IPS-11a (cell line): ENCODE data around the gene LIPN.
"Not testable (repeated sequence)": the region's sequence is repeated elsewhere in the genome, so short reads cannot be mapped to it uniquely, and the experiment has no call there.

Experiments used
- H3K4me3 ChIP-seq: one replicate; pipeline ENCODE4 v1.5.1; 2013; ENCODE audit warnings: low read depth, low read length, control low read depth

The LIPN gene

GRCh38 chr10:88759366-88760101 lies at the start of gene LIPN:
Gene LIPN, plus strand, starts transcription at chr10:88760020. Its CDS starts 1,386 bp downstream, at chr10:88761406.
- no peak within 1 kb of the TSS for H3K4me3 ChIP-seq

GRCh38 chr10:88715517-88715916 lies 44.3 kb upstream of the LIPN start:
- no peak overlapping the region for H3K4me3 ChIP-seq

DNA sequence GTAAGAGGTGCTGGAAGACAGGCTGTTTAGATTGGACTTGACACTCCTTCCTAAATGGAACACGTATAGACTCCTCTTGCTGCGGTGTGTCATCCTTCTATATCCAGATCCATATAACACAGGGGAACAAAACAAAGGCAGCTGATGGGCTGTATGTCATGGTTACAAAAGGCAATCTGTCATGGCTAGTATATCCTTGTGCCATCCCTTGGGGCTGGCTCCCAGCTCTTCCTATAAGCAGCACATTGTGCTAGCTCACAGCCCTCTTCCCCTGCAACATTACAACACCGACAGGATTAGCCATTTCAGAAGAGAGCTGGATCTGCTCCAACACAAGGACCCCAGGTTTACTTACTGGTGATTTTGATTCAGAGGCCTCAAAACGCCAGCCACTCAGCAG lies 38.4 kb upstream of the LIPN start:
- no peak overlapping the region for H3K4me3 ChIP-seq

GRCh38 chr10:88725798-88726197 lies 34.0 kb upstream of the LIPN start:
- H3K4me3 ChIP-seq: no peak overlapping the region

DNA sequence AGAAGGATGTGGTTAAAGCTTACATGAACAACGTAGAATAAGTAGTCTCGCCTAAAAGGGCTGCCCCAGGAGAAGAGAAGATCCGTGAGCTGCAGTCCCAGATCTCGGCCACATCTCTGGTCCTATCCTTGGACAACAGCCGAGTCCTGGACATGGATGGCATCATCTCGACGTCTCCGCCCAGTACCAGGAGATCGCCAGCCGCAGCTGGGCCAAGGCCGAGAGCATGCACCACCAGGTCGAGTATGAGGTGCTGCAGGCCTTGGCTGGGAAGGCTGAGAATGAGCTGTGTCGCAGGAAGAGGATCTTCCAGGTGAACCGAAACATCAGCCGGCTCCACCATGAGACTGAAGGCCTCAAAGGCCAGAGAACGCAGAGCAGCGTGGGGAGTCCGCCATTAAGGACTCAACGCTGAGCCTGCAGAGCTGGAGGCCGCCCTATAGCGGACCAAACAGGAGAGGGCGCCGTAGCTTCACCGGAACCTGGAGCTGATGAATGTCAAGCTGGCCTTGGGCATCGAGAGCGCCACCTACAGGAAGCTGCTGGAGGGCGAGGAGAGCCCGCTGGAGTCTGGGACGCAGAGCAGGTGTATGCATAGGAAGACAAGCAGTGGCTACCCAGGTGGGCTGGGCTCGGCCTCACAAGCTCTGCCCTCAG lies 31.6 kb upstream of the LIPN start:
- H3K4me3 ChIP-seq: no peak overlapping the region

DNA sequence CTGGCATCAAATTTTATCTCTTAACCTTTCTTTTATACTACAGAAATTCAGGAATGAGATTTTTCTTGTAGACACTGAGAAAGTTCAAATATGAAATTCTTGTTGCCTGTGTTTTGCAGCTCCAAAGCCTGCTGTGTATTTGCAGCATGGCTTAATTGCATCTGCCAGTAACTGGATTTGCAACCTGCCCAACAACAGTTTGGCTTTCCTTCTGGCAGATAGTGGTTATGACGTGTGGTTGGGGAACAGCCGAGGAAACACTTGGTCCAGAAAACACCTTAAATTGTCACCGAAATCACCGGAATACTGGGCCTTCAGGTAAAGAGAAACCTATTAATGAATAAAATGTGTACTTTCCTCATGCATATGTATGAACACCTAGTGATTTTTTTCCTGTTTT lies 29.0 kb upstream of the LIPN start:
- H3K4me3 ChIP-seq: no peak overlapping the region

- no peak overlapping the region for H3K4me3 ChIP-seq
These were observed 28.5 kb upstream of the LIPN start for GRCh38 chr10:88731296-88731695.

DNA sequence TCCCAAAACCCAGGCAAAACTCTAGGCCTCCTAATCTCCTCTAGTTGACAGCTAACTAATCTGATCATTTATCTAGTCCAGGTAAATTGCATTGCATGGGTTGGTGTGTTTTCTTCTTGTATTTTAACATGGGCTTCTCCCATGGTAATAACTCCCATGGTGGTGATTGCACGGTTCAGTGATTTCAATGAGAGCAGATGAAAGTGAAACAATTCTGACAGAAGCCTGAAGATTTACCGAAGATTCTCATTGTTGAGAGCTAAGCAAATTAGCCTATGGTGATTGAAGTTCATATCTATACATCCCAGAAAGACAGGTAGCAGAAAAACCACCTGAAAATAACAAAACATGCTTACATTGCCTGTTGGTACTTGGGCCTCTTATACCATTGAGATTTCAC lies 26.6 kb upstream of the LIPN start:
- no peak overlapping the region for H3K4me3 ChIP-seq

DNA sequence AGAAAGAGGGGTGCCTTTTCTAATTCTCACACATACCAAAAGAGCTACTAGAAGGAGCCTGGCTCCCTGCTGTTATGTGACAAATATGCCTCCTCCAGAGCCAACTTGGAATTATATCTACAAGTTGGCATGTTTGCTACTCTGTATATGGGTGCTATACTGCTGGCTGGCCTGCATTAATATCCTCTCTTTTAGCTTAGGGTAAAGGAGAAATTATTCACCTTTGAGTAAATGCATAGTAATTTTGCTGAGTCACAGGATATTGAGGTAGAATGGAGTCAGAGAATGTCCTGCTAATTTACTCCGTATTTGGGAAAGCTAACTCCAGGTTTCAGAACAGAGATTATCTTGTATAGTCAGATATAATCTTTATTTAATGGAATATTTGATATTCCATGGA lies 24.2 kb upstream of the LIPN start:
- H3K4me3 ChIP-seq: no peak overlapping the region

GRCh38 chr10:88741921-88742320 lies 17.9 kb upstream of the LIPN start:
- not testable (repeated sequence) for H3K4me3 ChIP-seq

DNA sequence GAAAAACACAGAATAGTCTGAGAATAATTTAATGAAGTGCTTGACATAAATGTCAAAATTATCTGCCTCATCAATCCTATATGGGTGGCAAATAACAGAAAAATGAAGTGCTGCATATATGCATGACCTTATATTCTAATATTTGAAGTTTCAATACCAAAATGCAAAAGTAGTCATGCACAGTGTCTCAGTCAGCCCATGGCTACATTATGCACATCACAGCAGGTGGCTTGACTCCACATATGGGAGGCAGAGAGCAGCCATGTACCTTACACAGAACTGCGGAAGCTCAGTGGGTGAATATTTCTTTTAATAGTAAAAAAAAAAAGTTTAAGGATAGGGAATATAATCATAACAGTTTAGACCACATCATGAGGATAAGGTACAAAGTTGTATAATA lies 17.4 kb upstream of the LIPN start:
- no peak overlapping the region for H3K4me3 ChIP-seq

DNA sequence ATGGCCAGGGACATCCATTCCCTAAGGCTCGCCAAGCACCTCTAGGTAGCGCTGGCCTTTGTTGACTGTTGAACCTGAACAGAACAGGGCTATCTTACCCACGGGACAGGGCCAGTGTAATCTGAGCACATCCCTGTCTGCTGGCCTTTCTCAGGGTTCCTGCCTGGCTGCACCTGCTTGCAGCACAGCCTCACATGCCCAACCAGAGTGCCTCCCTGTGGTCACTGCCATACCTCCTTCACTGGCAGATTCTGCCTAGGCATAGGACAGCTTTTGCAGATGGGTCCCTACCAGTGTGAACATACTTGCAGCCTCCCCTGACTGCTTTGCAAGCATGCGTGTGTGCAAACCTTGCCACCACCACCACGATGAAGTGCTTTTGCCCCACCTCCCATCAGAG lies 15.8 kb upstream of the LIPN start:
- no peak overlapping the region for H3K4me3 ChIP-seq

DNA sequence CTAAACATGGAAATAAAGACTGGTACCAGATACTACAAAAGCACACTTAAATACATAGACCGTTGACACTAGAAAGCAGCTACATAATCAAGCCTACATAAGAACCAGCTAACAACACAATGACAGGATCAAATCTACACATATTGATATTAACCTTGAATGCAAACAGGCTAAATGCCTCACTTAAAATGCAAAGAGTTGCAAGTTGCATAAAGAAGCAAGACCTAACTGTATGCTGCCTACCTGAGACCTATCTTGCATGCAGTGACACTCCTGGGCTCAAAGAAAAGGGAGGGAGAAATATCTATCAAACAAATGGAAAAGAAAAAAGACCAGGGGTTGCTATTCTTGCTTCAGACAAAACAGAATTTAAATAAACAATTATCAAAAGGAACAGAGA lies 14.2 kb upstream of the LIPN start:
- H3K4me3 ChIP-seq: no peak overlapping the region

- H3K4me3 ChIP-seq: no peak overlapping the region
These were observed 5.5 kb upstream of the LIPN start for GRCh38 chr10:88754287-88754686.

DNA sequence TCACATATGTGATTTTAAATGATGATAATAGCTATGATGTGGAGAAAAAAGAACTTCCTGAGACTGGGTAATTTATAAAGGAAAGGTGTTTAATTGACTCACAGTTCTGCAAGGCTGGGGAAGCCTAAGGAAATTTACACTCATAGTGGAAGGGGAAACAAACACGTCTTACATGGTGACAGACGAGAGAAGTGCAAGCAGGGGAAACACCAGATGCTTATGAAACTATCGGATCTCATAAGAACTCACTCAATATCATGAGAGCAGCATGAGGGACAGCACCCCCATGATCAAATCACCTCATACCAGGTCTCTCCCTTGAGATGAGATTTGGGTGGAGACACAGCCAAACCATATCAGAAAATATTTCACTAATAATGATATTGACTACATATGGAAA lies 4.1 kb upstream of the LIPN start:
- no peak overlapping the region for H3K4me3 ChIP-seq

- no peak overlapping the region for H3K4me3 ChIP-seq
These were observed 3.2 kb upstream of the LIPN start for GRCh38 chr10:88756660-88757059.

GRCh38 chr10:88762906-88763305 lies 3.1 kb downstream of the LIPN start:
- no peak overlapping the region for H3K4me3 ChIP-seq

GRCh38 chr10:88763441-88763840 lies 3.6 kb downstream of the LIPN start:
- no peak overlapping the region for H3K4me3 ChIP-seq

DNA sequence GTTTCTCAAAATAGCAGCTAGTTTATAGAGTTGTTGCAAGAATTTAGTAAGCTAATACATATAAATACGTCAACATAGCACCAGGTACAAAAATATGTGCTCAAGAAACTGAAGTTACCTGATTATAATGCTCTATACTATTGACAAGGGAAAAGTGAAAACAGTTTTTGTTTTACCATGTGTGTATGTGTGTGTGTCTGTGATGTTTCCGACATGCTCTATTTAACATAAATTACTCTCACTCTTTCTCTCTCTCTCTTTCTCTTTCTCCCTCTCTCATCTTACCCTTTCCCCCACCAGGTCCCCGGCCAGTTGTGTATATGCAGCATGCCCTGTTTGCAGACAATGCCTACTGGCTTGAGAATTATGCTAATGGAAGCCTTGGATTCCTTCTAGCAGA lies 4.3 kb downstream of the LIPN start:
- no peak overlapping the region for H3K4me3 ChIP-seq

DNA sequence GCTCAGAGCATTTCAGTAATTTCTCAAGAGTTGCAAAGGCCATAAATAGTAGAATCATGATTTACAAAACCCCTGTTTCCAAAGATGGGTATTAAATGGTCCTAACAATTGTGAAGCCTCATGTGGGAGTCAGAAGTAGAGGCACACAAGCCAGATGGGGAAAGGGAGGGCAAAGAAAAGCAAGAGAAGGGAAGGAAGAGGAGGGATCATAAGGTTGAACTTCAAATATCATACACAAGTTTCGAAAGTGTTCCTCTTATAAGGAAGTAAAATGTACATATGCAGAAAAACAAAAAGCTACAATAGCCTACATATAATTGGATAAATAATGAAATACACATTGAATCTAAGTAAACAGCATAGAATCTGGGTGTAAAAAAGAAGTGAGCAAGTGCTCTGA lies 6.0 kb downstream of the LIPN start:
- no peak overlapping the region for H3K4me3 ChIP-seq

GRCh38 chr10:88769384-88769783 lies 9.6 kb downstream of the LIPN start:
- H3K4me3 ChIP-seq: no peak overlapping the region

GRCh38 chr10:88781206-88781605 lies 21.4 kb downstream of the LIPN start:
- H3K4me3 ChIP-seq: no peak overlapping the region

- H3K4me3 ChIP-seq: no peak overlapping the region
These were observed 22.4 kb downstream of the LIPN start for GRCh38 chr10:88782222-88782621.
